Suprapubic skin (tissue), 3 donors: ENCODE results near the gene MALT1.

Source experiments
- EP300 ChIP-seq: sonication (generic); formaldehyde crosslinking; IDR thresholded peaks from one replicate; pipeline ENCODE4 v1.6.1; 2017; ENCODE audit warnings: antibody characterized with exemption
- POLR2A ChIP-seq, 2 donors: fragments of 450-650 bp; IDR thresholded peaks; one replicate each; pipeline ENCODE4 v1.6.1; 2017; ENCODE audit warnings: antibody characterized with exemption in 2 of 2, mild to moderate bottlenecking in 2 of 2, moderate library complexity in 2 of 2
- TF ChIP-seq, protein P1 (sequence below), 2 donors: fragments of 200-600 bp in 1 of 2; fragments of 450-650 bp in 1 of 2; sonication (generic) in 1 of 2; IDR thresholded peaks; one replicate each; pipeline ENCODE4 v1.5.1; 2016 to 2019; ENCODE audit warnings: antibody characterized with exemption in 2 of 2, mild to moderate bottlenecking in 1 of 2, moderate library complexity in 1 of 2

- TF ChIP-seq, protein P1, sequence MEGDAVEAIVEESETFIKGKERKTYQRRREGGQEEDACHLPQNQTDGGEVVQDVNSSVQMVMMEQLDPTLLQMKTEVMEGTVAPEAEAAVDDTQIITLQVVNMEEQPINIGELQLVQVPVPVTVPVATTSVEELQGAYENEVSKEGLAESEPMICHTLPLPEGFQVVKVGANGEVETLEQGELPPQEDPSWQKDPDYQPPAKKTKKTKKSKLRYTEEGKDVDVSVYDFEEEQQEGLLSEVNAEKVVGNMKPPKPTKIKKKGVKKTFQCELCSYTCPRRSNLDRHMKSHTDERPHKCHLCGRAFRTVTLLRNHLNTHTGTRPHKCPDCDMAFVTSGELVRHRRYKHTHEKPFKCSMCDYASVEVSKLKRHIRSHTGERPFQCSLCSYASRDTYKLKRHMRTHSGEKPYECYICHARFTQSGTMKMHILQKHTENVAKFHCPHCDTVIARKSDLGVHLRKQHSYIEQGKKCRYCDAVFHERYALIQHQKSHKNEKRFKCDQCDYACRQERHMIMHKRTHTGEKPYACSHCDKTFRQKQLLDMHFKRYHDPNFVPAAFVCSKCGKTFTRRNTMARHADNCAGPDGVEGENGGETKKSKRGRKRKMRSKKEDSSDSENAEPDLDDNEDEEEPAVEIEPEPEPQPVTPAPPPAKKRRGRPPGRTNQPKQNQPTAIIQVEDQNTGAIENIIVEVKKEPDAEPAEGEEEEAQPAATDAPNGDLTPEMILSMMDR (IDR thresholded peaks at IDR 0.05): no peak
- TF ChIP-seq EP300 (no peak), POLR2A (IDR thresholded peaks at IDR 0.05) (no peak)
Observed at GRCh38 chr18:58635891-58636290, 35.4 kb upstream of the MALT1 start.
